Endothelial cell of umbilical vein (primary cell): ENCODE results near the gene KRTAP10-9. TPM values are rescaled to one million over a fixed set of nuclear protein-coding genes. Genes with fewer than 3 reads are reported as not detected.
"Not testable (repeated sequence)": the region's sequence is repeated elsewhere in the genome, so short reads cannot be mapped to it uniquely, and the experiment has no call there.

ENCODE experiments used
- BruUV-seq: library from RNA; stranded (reverse); fragments of 400-500 nt; replicated peaks from 2 replicates; lab custom pipeline; 2021; lab: Mats Ljungman, UMichigan
- CTCF ChIA-PET: fragments of 300-600, 350-600 bp; sonication (Branson Sonifier 250); formaldehyde crosslinking; loops from one replicate; lab custom pipeline; 2021; ENCODE audit warnings: antibody characterized with exemption, inconsistent platforms; lab: Charles Lee
- POLR2A ChIA-PET: fragments of 300-600, 350-600 bp; sonication (Branson Sonifier 250); formaldehyde crosslinking; loops from one replicate; lab custom pipeline; 2021; ENCODE audit warnings: antibody characterized with exemption, inconsistent platforms; lab: Charles Lee
- DNase-seq: peaks from one replicate; pipeline ENCODE4 v3.0.0-alpha.2; 2011; ENCODE audit warnings: low read depth, low spot score
- FAIRE-seq: peaks from 2 replicates; lab custom pipeline; 2011; peaks lifted over from hg19 to GRCh38; lab: Jason Lieb, UNC
- H2AFZ ChIP-seq: 2 replicates; pipeline ENCODE4 v1.6.0; 2012; ENCODE audit warnings: low read depth, low read length, control low read depth, inconsistent platforms
- H3K27ac ChIP-seq: 2 replicates; pipeline ENCODE4 v1.5.1; 2011; ENCODE audit warnings: low read depth, mild to moderate bottlenecking, control low read depth, low read length, moderate library complexity; ENCODE audit not compliant: insufficient read depth
- H3K27me3 ChIP-seq, 2 experiments: 2 replicates each; pipeline versions ENCODE4 v1.6.0 to v1.6.1; 2011; ENCODE audit warnings: low read length in 2 of 2, mixed read lengths in 1 of 2; ENCODE audit not compliant: control insufficient read depth in 2 of 2, insufficient read depth in 2 of 2
- H3K36me3 ChIP-seq, 2 experiments: 2 replicates in 1 of 2; 3 replicates in 1 of 2; pipeline ENCODE4 v1.5.1; 2011; ENCODE audit warnings: low read length in 2 of 2, mild to moderate bottlenecking in 1 of 2, moderate library complexity in 1 of 2; ENCODE audit not compliant: control insufficient read depth in 2 of 2, insufficient read depth in 2 of 2; ENCODE audit errors: extremely low read depth in 1 of 2
- H3K4me1 ChIP-seq: 3 replicates; pipeline ENCODE4 v1.5.1; 2011; ENCODE audit warnings: mild to moderate bottlenecking, low read length; ENCODE audit not compliant: control insufficient read depth, insufficient read depth; ENCODE audit errors: extremely low read depth
- H3K4me2 ChIP-seq: 2 replicates; pipeline ENCODE4 v1.6.1; 2011; ENCODE audit warnings: low read length, control low read depth, mixed read lengths; ENCODE audit not compliant: insufficient read depth
- H3K4me3 ChIP-seq, 3 experiments: fragments of 200-600 bp in 1 of 3; sonication (generic), shearing (Covaris generic) in 1 of 3; replicated peaks in 1 of 3; 2 replicates each; pipeline ENCODE4 v1.5.1; 2011 to 2016; ENCODE audit warnings: control low read depth in 3 of 3, low read length in 3 of 3, mild to moderate bottlenecking in 2 of 3, inconsistent platforms in 1 of 3, low read depth in 1 of 3, moderate library complexity in 1 of 3; ENCODE audit not compliant: insufficient read depth in 1 of 3
- H3K79me2 ChIP-seq: 2 replicates; pipeline ENCODE4 v1.6.0; 2012; ENCODE audit warnings: low read length, inconsistent platforms; ENCODE audit not compliant: control insufficient read depth, insufficient read depth
- H3K9ac ChIP-seq: replicated peaks from 2 replicates; pipeline ENCODE3; 2011; ENCODE audit warnings: low read length, control low read depth; ENCODE audit not compliant: insufficient read depth; ENCODE audit errors: extremely low read depth
- H3K9me1 ChIP-seq: replicated peaks from 3 replicates; pipeline ENCODE4 v1.6.0; 2011; ENCODE audit warnings: mild to moderate bottlenecking, low read length; ENCODE audit not compliant: control insufficient read depth, insufficient read depth; ENCODE audit errors: extremely low read depth
- H3K9me3 ChIP-seq: replicated peaks from 2 replicates; pipeline ENCODE4 v1.5.1; 2012; ENCODE audit warnings: low read length, inconsistent platforms; ENCODE audit not compliant: control insufficient read depth, insufficient read depth
- H4K20me1 ChIP-seq: replicated peaks from 2 replicates; pipeline ENCODE3; 2011; ENCODE audit warnings: mild to moderate bottlenecking, low read length; ENCODE audit not compliant: control insufficient read depth, insufficient read depth; ENCODE audit errors: extremely low read depth
- EZH2 ChIP-seq: IDR thresholded peaks from 2 replicates; pipeline ENCODE4 v1.6.1; 2012; ENCODE audit warnings: borderline replicate concordance, low read depth, mild to moderate bottlenecking, moderate library complexity, low read length, inconsistent platforms; ENCODE audit not compliant: severe bottlenecking
- FOS ChIP-seq: IDR thresholded peaks from 2 replicates; pipeline ENCODE4 v1.6.1; 2011; ENCODE audit warnings: mild to moderate bottlenecking, low read length, moderate library complexity, borderline replicate concordance; ENCODE audit not compliant: insufficient read depth
- GATA2 ChIP-seq: IDR thresholded peaks from 2 replicates; pipeline ENCODE4 v1.7.0; 2011; ENCODE audit warnings: low read depth, mild to moderate bottlenecking, moderate library complexity, mixed read lengths, low read length; ENCODE audit not compliant: insufficient read length, insufficient read depth
- JUN ChIP-seq: IDR thresholded peaks from 2 replicates; pipeline ENCODE4 v1.6.1; 2011; ENCODE audit warnings: borderline replicate concordance, low read depth; ENCODE audit not compliant: insufficient read length, insufficient read depth
- MYC ChIP-seq: IDR thresholded peaks from one replicate; pipeline ENCODE4 v1.6.1; 2011; ENCODE audit warnings: mild to moderate bottlenecking, low read depth, low read length
- POLR2A ChIP-seq: IDR thresholded peaks from 2 replicates; pipeline ENCODE4 v1.6.1; 2012; ENCODE audit warnings: low read depth, mild to moderate bottlenecking, control low read depth, low read length
- POLR2AphosphoS5 ChIP-seq: IDR thresholded peaks from 2 replicates; pipeline ENCODE4 v1.6.1; 2012; ENCODE audit warnings: low read depth, mild to moderate bottlenecking, control low read depth, low read length, moderate library complexity; ENCODE audit not compliant: insufficient read depth
- dilution Hi-C: fragments of 300-500 bp; cut with MboI; formaldehyde crosslinking; loops from one replicate; pipeline ENCODE4 v1.15.0; 2019; ENCODE audit warnings: low sequenced_read_pairs; ENCODE audit not compliant: extremely low pct_ligation_motif_present
- intact Hi-C: fragments of 100-400 bp; cut with micrococcal nuclease; formaldehyde crosslinking; loops from one replicate; pipeline ENCODE4 v1.10.0; 2022
- polyA plus RNA-seq, 4 experiments: library from polyadenylated mRNA; depleted of rRNA in 3 of 4; stranded (reverse) in 3 of 4; unstranded in 1 of 4; fragments of >200 nt; gene quantifications; 2 replicates each; pipeline versions ENCODE4 v1.2.1 to v1.2.3, GENCODE V29; 2011 to 2012; ENCODE audit warnings: missing spikeins in 1 of 4
- total RNA-seq: library from RNA; stranded (reverse); gene quantifications from 2 replicates; pipeline ENCODE4 v1.2.3, GENCODE V29; 2021
- TF ChIP-seq, protein P1 (sequence below), 2 donors: IDR thresholded peaks; 1 replicate in 1 of 2; 2 replicates in 1 of 2; pipeline ENCODE4 v1.5.1; 2011; ENCODE audit warnings: low read length in 2 of 2, mild to moderate bottlenecking in 2 of 2, moderate library complexity in 2 of 2, control low read depth in 1 of 2, inconsistent platforms in 1 of 2, low read depth in 1 of 2; ENCODE audit not compliant: insufficient read depth in 1 of 2; ENCODE audit errors: extremely low read depth in 1 of 2
- TF ChIP-seq, protein P2 (sequence below): IDR thresholded peaks from 2 replicates; pipeline ENCODE4 v1.6.1; 2011; ENCODE audit not compliant: insufficient read depth, insufficient read length

KRTAP10-9 gene
- total and polyA plus RNA-seq, 2 donors (not counting 3 experiments of a cell fraction or from before 2014, with no cell fraction given) = not detected

- no peak for TF ChIP-seq MYC
- TF ChIP-seq GATA2 = no peak
- TF ChIP-seq JUN = no peak
- no peak for TF ChIP-seq EZH2
- TF ChIP-seq, protein P1, sequence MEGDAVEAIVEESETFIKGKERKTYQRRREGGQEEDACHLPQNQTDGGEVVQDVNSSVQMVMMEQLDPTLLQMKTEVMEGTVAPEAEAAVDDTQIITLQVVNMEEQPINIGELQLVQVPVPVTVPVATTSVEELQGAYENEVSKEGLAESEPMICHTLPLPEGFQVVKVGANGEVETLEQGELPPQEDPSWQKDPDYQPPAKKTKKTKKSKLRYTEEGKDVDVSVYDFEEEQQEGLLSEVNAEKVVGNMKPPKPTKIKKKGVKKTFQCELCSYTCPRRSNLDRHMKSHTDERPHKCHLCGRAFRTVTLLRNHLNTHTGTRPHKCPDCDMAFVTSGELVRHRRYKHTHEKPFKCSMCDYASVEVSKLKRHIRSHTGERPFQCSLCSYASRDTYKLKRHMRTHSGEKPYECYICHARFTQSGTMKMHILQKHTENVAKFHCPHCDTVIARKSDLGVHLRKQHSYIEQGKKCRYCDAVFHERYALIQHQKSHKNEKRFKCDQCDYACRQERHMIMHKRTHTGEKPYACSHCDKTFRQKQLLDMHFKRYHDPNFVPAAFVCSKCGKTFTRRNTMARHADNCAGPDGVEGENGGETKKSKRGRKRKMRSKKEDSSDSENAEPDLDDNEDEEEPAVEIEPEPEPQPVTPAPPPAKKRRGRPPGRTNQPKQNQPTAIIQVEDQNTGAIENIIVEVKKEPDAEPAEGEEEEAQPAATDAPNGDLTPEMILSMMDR (IDR thresholded peaks at IDR 0.05; ENCODE audit: extremely low read depth in 1 of 2, insufficient read depth in 1 of 2, low read depth in 1 of 2, low read length in 2 of 2) = no peak
- TF ChIP-seq POLR2AphosphoS5 = no peak
- TF ChIP-seq, protein P2, sequence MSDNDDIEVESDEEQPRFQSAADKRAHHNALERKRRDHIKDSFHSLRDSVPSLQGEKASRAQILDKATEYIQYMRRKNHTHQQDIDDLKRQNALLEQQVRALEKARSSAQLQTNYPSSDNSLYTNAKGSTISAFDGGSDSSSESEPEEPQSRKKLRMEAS = no peak
- no peak for TF ChIP-seq FOS
- no peak for TF ChIP-seq POLR2A
- Histone ChIP-seq H3K4me1 (no peaks in the 10 kb centered on the region), H3K9ac (no peak overlapping the region), H3K4me2 (no peak overlapping the region), H3K9me1 (no peaks in the 10 kb centered on the region), H2AFZ (no peak overlapping the region), H3K4me3 (no peak overlapping the region), H3K36me3 (no peaks in the 10 kb centered on the region), H3K79me2 (no peaks in the 10 kb centered on the region), H3K27me3 (peaks cover 1 to 3% of the 10 kb centered on the region in 2 experiments), H3K27ac (no peak overlapping the region), H4K20me1 (no peaks in the 10 kb centered on the region), H3K9me3 (no peaks in the 10 kb centered on the region)
- dilution Hi-C loops (no loop called here), intact Hi-C loops (no loop called here)
- FAIRE-seq (no peak), DNase-seq (no peak)
- ChIA-PET POLR2A (no interaction called here), CTCF (no interaction called here)
- BruUV-seq = no TSS peak
Measured at GRCh38 chr21:44590311-44590721, 36.6 kb upstream of the KRTAP10-9 start.

- POLR2A ChIA-PET, FAIRE-seq, H3K9me3 ChIP-seq, H3K27me3 ChIP-seq, H3K4me1 ChIP-seq, H3K79me2 ChIP-seq, H3K27ac ChIP-seq, dilution Hi-C loops, intact Hi-C loops, DNase-seq, H3K4me3 ChIP-seq, H3K9ac ChIP-seq, H3K36me3 ChIP-seq, BruUV-seq, H3K9me1 ChIP-seq, H3K4me2 ChIP-seq, H2AFZ ChIP-seq, H4K20me1 ChIP-seq: not testable (repeated sequence)
- CTCF ChIA-PET = interaction anchor here (1.2 to 1.8 kb wide), 2 partner anchors 10 to 202 kb away, joined by 4 read pairs; partner anchors contain the start of gene KRTAP10-7
Measured at GRCh38 chr21:44590897-44591800, 35.7 kb upstream of the KRTAP10-9 start.
